IPS-20b (cell line): ENCODE measurements around the gene FGFR1OP2.

Source experiments
- H3K27ac ChIP-seq: one replicate; pipeline ENCODE4 v1.5.1; 2013; ENCODE audit warnings: low read length
- H3K27me3 ChIP-seq: 2 replicates; pipeline ENCODE4 v1.6.1; 2013; ENCODE audit warnings: mild to moderate bottlenecking, low read length, inconsistent platforms; ENCODE audit not compliant: insufficient read depth
- H3K36me3 ChIP-seq: 2 replicates; pipeline ENCODE4 v1.6.1; 2013; ENCODE audit warnings: low read depth, mild to moderate bottlenecking, inconsistent platforms, low read length, moderate library complexity; ENCODE audit not compliant: insufficient read depth
- H3K4me1 ChIP-seq: 2 replicates; pipeline ENCODE4 v1.6.1; 2013; ENCODE audit warnings: mild to moderate bottlenecking, control low read depth, inconsistent platforms, low read length, moderate library complexity; ENCODE audit not compliant: insufficient read depth
- H3K4me3 ChIP-seq: 2 replicates; pipeline ENCODE4 v1.5.1; 2013; ENCODE audit warnings: mild to moderate bottlenecking, low read length, inconsistent platforms
- H3K9ac ChIP-seq: 2 replicates; pipeline ENCODE4 v1.6.1; 2013; ENCODE audit warnings: low read depth, mild to moderate bottlenecking, inconsistent platforms, low read length, moderate library complexity
- H3K9me3 ChIP-seq: 2 replicates; pipeline ENCODE4 v1.6.1; 2013; ENCODE audit warnings: mild to moderate bottlenecking, low read depth, low read length, inconsistent platforms; ENCODE audit not compliant: insufficient read depth

The FGFR1OP2 gene

GRCh38 chr12:26987634-26988424 lies 49.6 kb downstream of the FGFR1OP2 start:
- no peak overlapping the region for H3K27ac ChIP-seq

DNA sequence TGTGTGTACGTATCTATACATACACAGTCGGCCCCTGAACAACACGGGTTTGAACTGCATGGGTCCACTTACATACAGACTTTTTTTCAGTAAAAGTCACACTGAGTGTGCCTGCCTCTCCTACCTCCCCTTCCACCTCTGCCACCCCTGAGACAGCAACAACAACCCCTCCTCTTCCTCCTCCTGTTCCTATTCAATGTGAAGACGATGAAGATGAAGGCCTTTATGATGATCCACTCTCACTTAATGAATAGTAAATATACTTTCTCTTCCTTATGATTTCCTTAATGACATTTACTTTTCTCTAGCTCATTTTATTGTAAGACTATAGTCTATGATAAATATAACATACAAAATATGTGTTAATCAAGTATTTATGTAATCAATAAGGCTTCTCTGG lies 50.4 kb downstream of the FGFR1OP2 start:
- peaks cover 39% of the 10 kb centered on the region for H3K36me3 ChIP-seq
- no peaks in the 10 kb centered on the region for H3K4me1 ChIP-seq
- H3K9me3 ChIP-seq: no peaks in the 10 kb centered on the region
- H3K9ac ChIP-seq: no peak overlapping the region
- no peaks in the 10 kb centered on the region for H3K27me3 ChIP-seq
- no peak overlapping the region for H3K4me3 ChIP-seq
- no peak overlapping the region for H3K27ac ChIP-seq

More at GRCh38 chr12:26987634-26988424, 49.6 kb downstream of the FGFR1OP2 start:
- H3K36me3 ChIP-seq: peaks cover 32% of the 10 kb centered on the region
- no peaks in the 10 kb centered on the region for H3K27me3 ChIP-seq
- no peak overlapping the region for H3K9ac ChIP-seq
- no peaks in the 10 kb centered on the region for H3K9me3 ChIP-seq
- no peaks in the 10 kb centered on the region for H3K4me1 ChIP-seq
- H3K4me3 ChIP-seq: no peak overlapping the region

DNA sequence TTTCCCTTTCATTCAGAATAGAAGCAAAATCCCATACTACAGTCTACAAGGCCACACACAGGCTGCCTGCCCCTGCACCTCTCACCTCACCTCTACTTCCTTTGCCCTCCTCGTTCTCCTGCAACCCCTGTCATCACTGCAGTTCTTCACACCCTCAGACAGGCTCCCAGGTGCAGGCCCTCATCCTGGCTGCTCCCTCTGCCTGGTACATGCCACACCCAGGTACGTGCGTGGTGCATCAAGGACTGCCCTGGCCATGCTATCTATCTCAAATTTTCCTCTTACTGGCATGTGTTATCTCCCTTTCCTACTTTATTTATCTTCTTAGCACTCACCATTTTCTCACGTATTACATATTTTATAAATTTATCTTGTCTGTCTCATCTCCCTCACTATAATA lies 51.6 kb downstream of the FGFR1OP2 start:
- H3K27me3 ChIP-seq: no peaks in the 10 kb centered on the region
- H3K9ac ChIP-seq: no peak overlapping the region
- no peaks in the 10 kb centered on the region for H3K4me1 ChIP-seq
- H3K27ac ChIP-seq: no peak overlapping the region
- no peak overlapping the region for H3K4me3 ChIP-seq
- H3K9me3 ChIP-seq: no peaks in the 10 kb centered on the region
- H3K36me3 ChIP-seq: peaks cover 48% of the 10 kb centered on the region

- Histone ChIP-seq H3K9me3 (no peaks in the 10 kb centered on the region), H3K27ac (no peak overlapping the region), H3K36me3 (peaks cover 61% of the 10 kb centered on the region), H3K4me3 (no peak overlapping the region), H3K4me1 (no peaks in the 10 kb centered on the region), H3K27me3 (no peaks in the 10 kb centered on the region), H3K9ac (no peak overlapping the region)
Observed at GRCh38 chr12:26991826-26992225, 53.6 kb downstream of the FGFR1OP2 start.

DNA sequence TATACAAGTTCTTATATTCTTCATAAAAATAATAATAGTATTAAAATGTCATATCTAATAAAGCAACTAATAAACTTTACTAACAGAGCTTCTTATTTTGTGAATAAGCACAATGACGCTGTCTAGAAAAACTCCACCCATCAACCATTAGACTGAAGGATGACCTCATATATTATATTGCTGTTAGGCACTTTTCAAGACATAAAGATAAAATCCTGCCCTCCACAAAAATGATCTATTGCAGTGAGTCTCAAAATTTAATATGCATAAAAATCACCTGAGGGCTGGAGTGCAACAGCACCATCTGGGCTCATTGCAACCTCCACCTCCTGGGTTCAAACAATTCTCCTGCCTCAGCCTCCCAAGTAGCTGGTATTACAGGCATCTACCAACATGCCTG lies 55.8 kb downstream of the FGFR1OP2 start:
- Histone ChIP-seq H3K36me3 (peaks cover 72% of the 10 kb centered on the region), H3K27ac (no peak overlapping the region), H3K9ac (no peak overlapping the region), H3K27me3 (no peaks in the 10 kb centered on the region), H3K4me3 (no peak overlapping the region), H3K4me1 (no peaks in the 10 kb centered on the region), H3K9me3 (no peaks in the 10 kb centered on the region)

DNA sequence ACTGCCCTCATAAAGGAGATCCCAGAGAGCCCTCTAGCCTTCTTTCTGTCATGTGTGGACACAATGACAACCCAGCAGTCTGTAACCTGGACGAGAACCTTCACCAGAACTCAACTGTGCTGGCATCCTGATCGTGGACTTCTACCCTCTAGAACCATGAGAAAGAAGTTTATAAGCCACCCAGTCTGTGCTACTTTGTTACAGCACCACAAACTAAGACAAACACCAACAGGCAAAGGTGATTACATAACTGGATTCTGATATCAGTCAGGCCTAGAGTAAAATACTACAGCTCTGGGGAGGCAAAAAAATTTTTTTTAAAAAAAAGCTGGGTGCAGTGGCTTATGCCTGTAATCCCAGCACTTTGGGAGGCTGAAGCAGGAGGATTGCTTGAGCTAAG lies 57.4 kb downstream of the FGFR1OP2 start:
- no peaks in the 10 kb centered on the region; the same call in 1 of the 2 replicates for H3K4me1 ChIP-seq
- H3K27ac ChIP-seq: no peak overlapping the region
- no peak overlapping the region for H3K9ac ChIP-seq
- no peaks in the 10 kb centered on the region for H3K27me3 ChIP-seq
- H3K36me3 ChIP-seq: peaks cover 66% of the 10 kb centered on the region
- no peaks in the 10 kb centered on the region for H3K9me3 ChIP-seq
- H3K4me3 ChIP-seq: no peak overlapping the region

DNA sequence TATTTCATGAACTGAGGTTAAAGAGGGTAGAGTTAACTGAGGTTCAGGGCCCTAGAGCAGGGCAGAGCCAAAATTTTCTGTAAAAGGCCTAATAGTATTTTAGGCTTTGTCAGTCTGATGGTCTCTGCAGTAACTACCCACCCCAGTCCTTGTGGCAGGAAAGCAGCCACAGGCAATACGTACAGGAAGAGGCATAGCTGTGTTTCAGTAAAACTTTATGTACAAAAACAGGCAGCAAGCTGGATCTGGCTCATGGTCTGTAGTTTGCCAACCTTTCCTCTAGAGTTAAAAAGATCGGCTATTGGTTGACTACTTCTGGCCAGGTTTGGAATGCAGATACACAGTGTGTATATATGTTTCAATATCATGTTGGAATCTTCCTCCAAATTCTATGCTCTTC lies 58.7 kb downstream of the FGFR1OP2 start:
- Histone ChIP-seq H3K9me3 (no peaks in the 10 kb centered on the region), H3K36me3 (peaks cover 67% of the 10 kb centered on the region), H3K9ac (no peak overlapping the region), H3K4me3 (no peak overlapping the region), H3K27me3 (no peaks in the 10 kb centered on the region), H3K4me1 (no peaks in the 10 kb centered on the region; the same call in 1 of the 2 replicates), H3K27ac (no peak overlapping the region)

DNA sequence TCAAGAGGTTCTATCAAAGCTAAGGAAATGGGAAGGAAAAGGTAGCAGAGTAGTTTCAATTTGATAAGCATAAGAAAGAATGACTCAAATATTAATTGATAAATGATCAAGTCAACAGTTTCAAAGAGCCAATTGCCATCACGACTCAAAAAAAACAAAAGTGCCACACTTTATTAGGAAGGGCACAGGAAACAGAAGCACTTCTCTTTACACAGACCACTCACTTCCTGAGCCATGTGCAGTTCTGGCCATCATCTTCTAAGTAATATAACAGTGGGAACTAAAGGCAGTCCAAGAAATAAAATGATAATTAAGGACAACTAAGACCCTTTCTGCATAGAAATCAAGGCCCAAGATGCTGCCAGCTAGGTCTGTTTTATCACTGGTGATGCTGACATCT lies 62.7 kb downstream of the FGFR1OP2 start:
- Histone ChIP-seq H3K9ac (no peak overlapping the region), H3K27me3 (no peaks in the 10 kb centered on the region), H3K4me1 (no peaks in the 10 kb centered on the region; the same call in 1 of the 2 replicates), H3K27ac (no peak overlapping the region), H3K9me3 (no peaks in the 10 kb centered on the region), H3K36me3 (peaks cover 42% of the 10 kb centered on the region), H3K4me3 (no peak overlapping the region)

DNA sequence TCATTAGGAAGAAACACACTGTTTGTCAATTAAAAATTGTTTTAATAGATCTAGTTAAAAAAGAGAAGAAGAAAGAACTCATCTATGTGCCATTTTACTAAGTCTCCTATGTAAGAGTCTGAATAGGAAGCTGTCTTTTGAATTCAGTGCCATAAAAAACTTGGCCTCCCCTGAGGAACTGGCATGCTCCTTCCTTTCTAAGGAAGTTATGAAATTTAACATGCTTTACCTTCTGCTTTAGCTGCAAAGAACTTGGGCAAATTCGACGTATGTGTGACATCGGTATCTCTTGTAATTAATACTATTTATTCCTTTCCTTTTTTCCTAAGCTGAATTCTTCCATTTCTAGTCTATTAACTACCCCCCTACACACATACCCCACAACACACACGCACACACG lies 63.4 kb downstream of the FGFR1OP2 start:
- Histone ChIP-seq H3K27ac (no peak overlapping the region), H3K4me3 (no peak overlapping the region), H3K36me3 (peaks cover 35% of the 10 kb centered on the region), H3K9ac (no peak overlapping the region), H3K4me1 (no peaks in the 10 kb centered on the region; the same call in 1 of the 2 replicates), H3K9me3 (no peaks in the 10 kb centered on the region), H3K27me3 (no peaks in the 10 kb centered on the region)

DNA sequence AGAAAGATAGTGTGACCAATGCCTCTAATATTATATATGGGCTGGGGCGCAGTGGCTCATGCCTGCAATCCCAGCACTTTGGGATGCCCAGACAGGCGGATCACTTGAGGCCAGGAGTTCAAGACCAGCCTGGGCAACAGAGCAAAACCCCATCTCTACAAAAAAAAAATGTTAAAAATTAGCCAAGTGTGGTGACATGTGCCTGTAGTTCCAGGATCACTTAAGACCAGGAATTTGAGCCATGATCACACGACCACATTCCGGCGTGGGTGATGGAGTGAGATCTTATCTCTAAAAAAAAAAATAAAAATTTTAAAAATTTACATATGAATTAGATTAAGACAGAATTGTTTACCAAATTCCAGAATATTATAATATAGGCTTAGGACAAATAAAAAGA lies 63.9 kb downstream of the FGFR1OP2 start:
- H3K9me3 ChIP-seq: no peaks in the 10 kb centered on the region
- H3K27ac ChIP-seq: no peak overlapping the region
- H3K9ac ChIP-seq: no peak overlapping the region
- H3K4me3 ChIP-seq: no peak overlapping the region
- H3K27me3 ChIP-seq: no peaks in the 10 kb centered on the region
- peaks cover 30% of the 10 kb centered on the region; the same call in 1 of the 2 replicates for H3K36me3 ChIP-seq
- no peaks in the 10 kb centered on the region; the same call in 1 of the 2 replicates for H3K4me1 ChIP-seq

GRCh38 chr12:27003421-27004381 lies 65.4 kb downstream of the FGFR1OP2 start:
- no peak overlapping the region for H3K27ac ChIP-seq
- H3K9ac ChIP-seq: no peak overlapping the region
- peaks cover 17% of the 10 kb centered on the region; the same call in 1 of the 2 replicates for H3K36me3 ChIP-seq
- no peaks in the 10 kb centered on the region for H3K9me3 ChIP-seq
- H3K4me1 ChIP-seq: no peaks in the 10 kb centered on the region; the same call in 1 of the 2 replicates
- H3K4me3 ChIP-seq: no peak overlapping the region
- no peaks in the 10 kb centered on the region for H3K27me3 ChIP-seq
